22Rv1 (cell line): ENCODE measurements around the gene WIPI1.
A peak's percentile ranks its signal among the peaks of the same experiment; 100 is the strongest.

Experiments used
- ZFX ChIP-seq: fragments of 450-650 bp; IDR thresholded peaks from 2 replicates; pipeline ENCODE4 v1.6.1; 2017; ENCODE audit warnings: antibody characterized with exemption, borderline replicate concordance
- TF ChIP-seq, protein P1 (sequence below): fragments of 450-650 bp; IDR thresholded peaks from 2 replicates; pipeline ENCODE4 v1.5.1; 2017; ENCODE audit warnings: mild to moderate bottlenecking

DNA sequence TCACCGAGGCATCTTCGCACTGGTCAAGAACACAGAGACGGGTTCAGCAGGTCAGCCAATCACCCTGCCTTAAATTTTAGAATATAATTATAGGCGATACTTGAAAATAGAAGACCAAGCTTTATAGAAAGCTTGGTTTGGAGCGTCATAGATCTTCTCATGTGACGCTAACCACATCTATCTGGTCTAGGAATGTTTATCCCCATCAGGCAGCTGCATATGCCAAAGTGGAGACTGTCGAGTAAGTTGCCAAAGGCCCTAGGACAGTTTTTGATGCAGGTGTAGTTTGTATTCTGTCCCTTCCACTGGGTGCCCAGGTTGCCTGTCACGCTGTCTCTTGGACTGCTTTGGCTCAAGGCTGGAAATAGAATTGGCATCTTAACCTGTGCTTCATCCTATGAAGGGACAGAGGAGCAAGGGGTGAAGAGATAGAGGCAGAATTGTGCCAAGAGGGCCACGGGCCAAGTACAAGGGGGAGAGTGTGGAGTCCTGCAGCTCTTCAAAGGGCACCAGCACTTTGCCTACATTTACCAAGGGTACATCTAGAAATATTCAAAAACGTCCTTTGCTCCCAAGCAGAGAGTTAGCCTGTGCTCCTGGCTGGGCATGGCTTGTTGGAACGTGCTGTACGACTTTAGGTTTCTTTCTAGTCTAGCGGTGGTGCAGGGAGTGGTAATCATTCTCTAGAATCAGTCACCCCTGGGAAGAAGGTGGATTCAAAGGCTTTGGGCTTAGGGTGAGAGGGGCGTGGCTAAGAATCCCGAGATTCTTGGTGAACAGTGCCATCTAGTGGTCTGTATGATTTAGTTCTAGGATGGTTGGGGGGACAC, 5.3 kb upstream of the WIPI1 start:
- TF ChIP-seq, protein P1, sequence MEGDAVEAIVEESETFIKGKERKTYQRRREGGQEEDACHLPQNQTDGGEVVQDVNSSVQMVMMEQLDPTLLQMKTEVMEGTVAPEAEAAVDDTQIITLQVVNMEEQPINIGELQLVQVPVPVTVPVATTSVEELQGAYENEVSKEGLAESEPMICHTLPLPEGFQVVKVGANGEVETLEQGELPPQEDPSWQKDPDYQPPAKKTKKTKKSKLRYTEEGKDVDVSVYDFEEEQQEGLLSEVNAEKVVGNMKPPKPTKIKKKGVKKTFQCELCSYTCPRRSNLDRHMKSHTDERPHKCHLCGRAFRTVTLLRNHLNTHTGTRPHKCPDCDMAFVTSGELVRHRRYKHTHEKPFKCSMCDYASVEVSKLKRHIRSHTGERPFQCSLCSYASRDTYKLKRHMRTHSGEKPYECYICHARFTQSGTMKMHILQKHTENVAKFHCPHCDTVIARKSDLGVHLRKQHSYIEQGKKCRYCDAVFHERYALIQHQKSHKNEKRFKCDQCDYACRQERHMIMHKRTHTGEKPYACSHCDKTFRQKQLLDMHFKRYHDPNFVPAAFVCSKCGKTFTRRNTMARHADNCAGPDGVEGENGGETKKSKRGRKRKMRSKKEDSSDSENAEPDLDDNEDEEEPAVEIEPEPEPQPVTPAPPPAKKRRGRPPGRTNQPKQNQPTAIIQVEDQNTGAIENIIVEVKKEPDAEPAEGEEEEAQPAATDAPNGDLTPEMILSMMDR: peak; percentile 79
- TF ChIP-seq ZFX: no peak
